HFF-Myc (cell line): ENCODE measurements around the gene RAB33B.

ENCODE experiments used
- DNase-seq: peaks from one replicate; pipeline ENCODE4 v3.0.0-alpha.2; 2011; ENCODE audit warnings: low read depth; ENCODE audit errors: extremely low read depth
- H3K4me3 ChIP-seq: replicated peaks from 2 replicates; pipeline ENCODE4 v1.5.1; 2011; ENCODE audit warnings: low read depth, mild to moderate bottlenecking, control low read depth, low read length
- CTCF ChIP-seq: IDR thresholded peaks from 2 replicates; pipeline ENCODE4 v1.5.1; 2012; ENCODE audit warnings: mild to moderate bottlenecking, low read depth, low read length, control low read depth; ENCODE audit errors: missing control alignments

RAB33B gene

GRCh38 chr4:139492429-139492828, 38.5 kb downstream of the RAB33B start:
- TF ChIP-seq CTCF, result no peak

GRCh38 chr4:139493176-139493575, 39.3 kb downstream of the RAB33B start:
- DNase-seq, result no peak
- TF ChIP-seq CTCF, result no peak
- H3K4me3 ChIP-seq, result no peak overlapping the region

More at GRCh38 chr4:139492429-139492828, 38.5 kb downstream of the RAB33B start:
- no peak overlapping the region for H3K4me3 ChIP-seq
- no peak for DNase-seq

GRCh38 chr4:139499186-139499585, 45.3 kb downstream of the RAB33B start:
- H3K4me3 ChIP-seq, result no peak overlapping the region
- TF ChIP-seq CTCF, result no peak
- DNase-seq, result no peak

GRCh38 chr4:139501117-139501516, 47.2 kb downstream of the RAB33B start:
- DNase-seq, result no peak
- H3K4me3 ChIP-seq, result no peak overlapping the region
- no peak for TF ChIP-seq CTCF

- DNase-seq, result no peak
- H3K4me3 ChIP-seq, result no peak overlapping the region
- no peak for TF ChIP-seq CTCF
Observed at GRCh38 chr4:139501527-139501926, 47.6 kb downstream of the RAB33B start.

- TF ChIP-seq CTCF, result no peak
- DNase-seq, result no peak
Observed at GRCh38 chr4:139501927-139502899, 48.3 kb downstream of the RAB33B start.

More at GRCh38 chr4:139501927-139502899, 48.3 kb downstream of the RAB33B start:
- no peak overlapping the region for H3K4me3 ChIP-seq
